Stimulated activated CD4-positive, alpha-beta T cell treated with anti-CD3 and anti-CD28 coated beads, Interleukin-4, amount 100 ng/mL, for 24 hours (primary cell): ENCODE results near the gene ATG4D.
"Not testable (repeated sequence)": the region's sequence is repeated elsewhere in the genome, so short reads cannot be mapped to it uniquely, and the experiment has no call there.

Experiments
- DNase-seq: peaks from one replicate; pipeline ENCODE4 v3.0.0-alpha.2; 2020

Gene ATG4D

GRCh38 chr19:10553087-10553667 is 9.5 kb downstream of the ATG4D start:
- no peak for DNase-seq

DNA sequence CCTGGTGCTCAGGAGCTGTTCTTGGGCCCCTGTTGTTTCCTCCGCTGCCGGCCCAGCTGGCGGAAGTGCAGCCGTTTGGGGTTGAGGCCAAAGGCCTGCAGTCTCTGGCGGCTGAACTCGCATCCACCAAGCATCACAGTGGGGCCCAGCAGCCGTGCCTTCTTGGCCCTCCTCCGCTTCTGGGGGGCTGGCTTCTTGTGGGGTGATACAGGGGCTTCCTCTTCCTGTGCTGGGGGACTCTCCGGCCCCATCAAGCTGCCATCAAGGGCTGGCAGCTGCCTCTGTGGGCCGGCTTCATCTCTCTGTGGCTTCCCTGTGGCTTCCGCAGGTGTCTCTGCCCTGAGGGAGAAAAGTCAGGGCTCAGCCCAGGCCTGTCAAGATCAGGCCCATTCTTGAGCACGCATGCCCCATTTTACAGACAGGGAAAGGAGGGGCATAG is 10.3 kb downstream of the ATG4D start:
- peak; percentile 31 for DNase-seq

DNA sequence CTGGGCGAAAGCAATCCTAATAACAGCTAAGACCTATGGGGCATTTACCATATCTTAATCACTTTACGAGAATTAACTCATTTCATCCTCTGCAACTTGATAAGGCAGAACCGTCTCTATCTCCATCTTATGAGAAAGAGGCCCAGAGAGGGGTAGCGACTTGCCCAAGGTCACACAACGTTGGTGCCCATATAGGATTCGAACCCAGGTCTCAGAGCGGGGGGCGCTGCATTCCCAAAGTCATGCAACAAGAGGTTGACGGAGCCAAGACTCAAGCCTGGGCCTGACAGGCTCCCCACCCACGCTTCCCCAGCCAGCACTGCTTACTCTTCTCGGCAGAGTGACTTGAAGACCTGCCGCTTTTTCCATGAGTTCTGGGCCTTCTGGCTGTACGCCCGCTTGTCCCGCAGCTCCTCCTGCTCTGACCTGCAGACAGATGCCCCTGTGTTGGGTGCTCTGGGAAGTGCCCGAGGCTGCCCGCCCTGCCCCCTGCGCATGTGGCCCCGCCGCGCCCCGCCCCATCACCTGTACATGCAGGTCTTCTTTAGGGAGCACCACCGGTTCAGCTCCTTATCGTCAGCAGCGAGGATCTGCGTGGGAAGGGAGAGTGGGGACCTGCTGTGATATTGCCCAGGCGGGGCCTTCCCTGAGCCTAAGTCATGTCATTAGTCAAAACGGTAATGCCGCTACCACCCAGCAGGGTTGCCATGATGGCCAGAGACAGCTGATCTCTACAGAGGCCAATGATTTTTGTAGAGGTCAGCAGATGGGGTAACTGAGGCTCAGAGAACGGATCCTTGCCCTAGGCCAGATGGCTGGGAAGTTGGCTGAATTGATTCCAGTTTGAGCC is 11.3 kb downstream of the ATG4D start:
- DNase-seq = no peak

DNA sequence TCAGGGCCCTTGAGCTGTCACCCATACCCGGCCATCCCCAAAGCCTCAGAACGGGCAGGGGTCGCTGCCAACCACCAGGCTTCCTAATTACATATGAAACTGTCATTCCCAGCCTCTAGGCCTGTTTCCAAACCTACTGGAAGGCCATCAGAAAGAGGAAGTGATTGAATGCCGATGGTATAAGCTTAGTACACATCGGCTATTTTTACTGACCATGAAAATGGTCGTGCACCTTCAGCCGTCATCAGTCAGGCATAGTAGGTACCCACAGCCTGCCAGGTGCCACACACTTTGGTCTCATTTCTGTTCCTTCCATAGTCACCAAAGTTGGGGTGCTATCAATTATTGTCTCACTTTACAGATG is 11.9 kb downstream of the ATG4D start:
- no peak for DNase-seq

GRCh38 chr19:10557603-10558197 is 14.0 kb downstream of the ATG4D start:
- no peak for DNase-seq

- DNase-seq = no peak
These were observed 16.4 kb downstream of the ATG4D start for GRCh38 chr19:10560154-10560553.

DNA sequence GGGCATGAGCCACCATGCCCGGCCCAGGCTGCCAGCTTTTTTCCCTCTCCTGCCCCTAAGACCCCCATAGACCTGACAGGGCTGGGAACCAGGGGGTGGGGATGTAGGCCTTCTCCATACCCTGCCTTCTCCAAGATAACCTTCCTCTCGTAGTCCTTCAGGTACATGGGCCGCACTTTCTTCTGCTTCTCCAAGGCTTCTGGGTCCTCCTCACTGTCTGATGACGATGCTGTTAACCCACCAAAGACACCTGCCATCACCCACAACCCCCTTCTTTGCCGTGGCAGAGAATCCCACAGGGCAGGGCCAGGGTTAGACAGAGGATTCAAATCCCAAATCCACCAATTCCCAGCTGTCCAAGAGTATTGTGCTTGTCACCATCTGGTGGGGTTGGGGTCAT is 18.9 kb downstream of the ATG4D start:
- DNase-seq = no peak

DNA sequence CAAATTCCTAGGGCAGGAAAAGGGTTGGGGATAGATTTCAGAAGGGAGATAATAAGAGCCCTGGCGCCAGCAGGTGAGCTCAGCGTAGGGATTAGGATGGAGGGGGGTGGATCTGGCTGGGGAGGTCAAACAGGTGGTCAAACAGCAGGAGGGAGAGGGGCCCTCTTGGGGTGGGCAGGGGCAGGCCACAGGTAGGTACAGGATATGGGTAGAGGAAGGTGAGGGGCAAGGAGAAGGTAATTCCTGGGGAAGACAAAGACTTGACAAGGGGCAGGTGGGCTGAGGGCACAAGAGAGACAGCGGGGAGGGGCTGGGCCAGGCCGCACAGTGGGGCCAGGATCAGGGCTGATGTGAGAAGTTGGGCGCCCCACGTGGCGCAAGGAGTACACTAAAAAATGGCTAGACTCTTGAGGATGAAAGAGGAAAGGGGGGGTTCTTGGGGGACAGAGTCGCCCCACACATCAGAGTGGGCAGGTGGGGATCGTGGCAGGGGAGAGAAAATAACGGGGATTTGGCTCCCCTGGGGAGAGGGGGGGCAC is 21.4 kb downstream of the ATG4D start:
- DNase-seq = peak; percentile 63

DNA sequence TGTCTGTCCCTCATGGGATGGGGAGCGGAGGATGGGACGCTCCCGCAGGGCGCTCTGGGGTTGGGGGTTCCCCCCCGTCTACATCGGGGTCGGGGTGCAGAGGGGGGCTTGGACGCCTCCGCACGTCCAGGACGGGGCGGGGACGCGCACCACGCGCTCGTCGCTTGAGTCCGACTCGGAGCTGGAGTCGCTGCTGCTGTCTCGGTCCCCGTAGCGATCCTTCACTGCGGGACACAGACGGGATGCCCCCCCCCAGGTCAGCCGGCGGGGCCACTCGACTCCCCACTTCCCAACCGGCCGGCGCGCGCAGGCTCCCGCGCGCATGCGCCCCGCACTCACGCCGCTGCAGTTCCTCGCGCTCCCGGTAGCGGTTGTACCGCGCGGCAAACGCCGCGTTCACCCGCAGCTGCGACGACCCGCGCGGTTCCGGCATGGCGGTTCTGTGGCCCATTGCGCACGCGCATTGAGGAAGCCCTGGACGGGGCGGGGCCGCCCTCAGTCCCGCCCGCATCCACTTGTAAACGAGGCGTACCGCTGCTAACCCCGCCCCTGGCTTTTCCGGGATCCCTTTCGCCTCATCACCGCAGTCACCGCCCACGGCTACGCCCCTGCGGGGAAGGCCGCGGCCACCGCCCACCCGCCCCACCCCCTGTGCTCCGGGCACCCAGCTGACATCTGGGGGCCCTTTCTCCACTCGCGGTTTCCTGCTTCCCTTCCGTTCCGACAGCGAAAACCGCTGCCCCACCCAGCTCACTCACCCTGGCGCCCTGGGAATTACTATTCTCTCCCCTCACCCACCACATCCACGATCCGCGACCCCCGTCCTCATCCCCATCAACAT is 22.1 kb downstream of the ATG4D start, which contains the start of gene KRI1:
Gene KRI1 (minus strand): TSS at position 444 of the 841 bp plus-strand sequence. CDS start 11 bp downstream, at position 433.
- peak; percentile 97 for DNase-seq

DNA sequence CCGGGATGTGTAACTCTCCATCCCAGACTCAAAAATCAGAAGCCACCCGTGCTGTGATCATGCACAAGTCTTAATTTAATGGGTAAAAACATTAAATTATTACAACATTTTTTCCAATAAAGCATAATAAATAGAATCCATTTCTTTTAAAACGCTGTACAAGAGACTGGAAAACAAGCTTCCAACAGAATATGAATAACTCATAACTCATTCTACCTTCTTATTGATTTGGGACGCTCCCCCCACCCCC is 22.6 kb downstream of the ATG4D start:
- DNase-seq = no peak

GRCh38 chr19:10566658-10567410 is 23.1 kb downstream of the ATG4D start:
- peak; percentile 50 for DNase-seq

- no peak for DNase-seq
These were observed 24.0 kb downstream of the ATG4D start for GRCh38 chr19:10567656-10568055.

GRCh38 chr19:10568062-10568825 is 24.5 kb downstream of the ATG4D start:
- peak; percentile 45 for DNase-seq

- peak; percentile 99 for DNase-seq
These were observed 25.3 kb downstream of the ATG4D start, which contains the start of gene CDKN2D for GRCh38 chr19:10568826-10569651. TSS of gene CDKN2D (minus strand) at chr19:10568979. CDS start at chr19:10568653, 326 bp downstream.

DNA sequence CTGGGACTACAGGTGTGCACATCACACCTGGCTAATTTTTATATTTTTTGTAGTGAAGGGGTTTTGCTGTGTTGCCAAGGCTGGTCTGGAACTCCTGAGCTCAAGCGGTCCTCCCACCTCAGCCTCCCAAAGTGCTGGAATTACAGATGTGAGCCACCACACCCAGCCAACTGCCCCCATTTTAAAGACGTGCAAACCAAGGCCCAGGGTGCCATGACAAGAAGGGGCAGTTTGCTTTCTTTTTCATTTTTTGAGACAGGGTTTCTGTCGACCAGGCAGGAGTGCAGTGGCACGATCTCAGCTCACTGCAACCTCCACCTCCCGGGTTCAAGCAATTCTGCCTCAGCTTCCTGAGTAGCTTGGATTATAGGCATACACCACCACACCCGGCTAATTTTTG is 30.1 kb downstream of the ATG4D start:
- DNase-seq = not testable (repeated sequence)

DNA sequence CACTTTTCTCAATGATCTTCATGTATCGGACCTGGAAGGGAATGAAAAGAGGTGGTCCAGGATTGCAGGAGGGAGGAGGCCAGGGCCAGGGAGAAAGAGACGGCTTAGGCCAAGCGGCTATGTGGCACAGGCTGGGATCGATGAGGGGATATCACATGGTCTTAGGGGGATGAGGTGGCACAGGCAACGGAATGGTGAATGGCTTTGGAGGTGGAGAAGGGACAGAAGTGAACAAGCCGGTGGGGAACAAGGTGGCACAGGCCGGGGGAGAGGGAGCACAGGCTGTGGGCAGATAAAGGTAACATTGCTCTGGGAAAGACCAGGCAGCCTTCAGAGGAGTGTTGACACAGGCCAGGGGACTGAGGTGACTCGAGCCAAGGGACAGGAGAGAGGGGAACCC is 30.8 kb downstream of the ATG4D start:
- no peak for DNase-seq

- DNase-seq = no peak
These were observed 31.5 kb downstream of the ATG4D start for GRCh38 chr19:10575011-10575716.

DNA sequence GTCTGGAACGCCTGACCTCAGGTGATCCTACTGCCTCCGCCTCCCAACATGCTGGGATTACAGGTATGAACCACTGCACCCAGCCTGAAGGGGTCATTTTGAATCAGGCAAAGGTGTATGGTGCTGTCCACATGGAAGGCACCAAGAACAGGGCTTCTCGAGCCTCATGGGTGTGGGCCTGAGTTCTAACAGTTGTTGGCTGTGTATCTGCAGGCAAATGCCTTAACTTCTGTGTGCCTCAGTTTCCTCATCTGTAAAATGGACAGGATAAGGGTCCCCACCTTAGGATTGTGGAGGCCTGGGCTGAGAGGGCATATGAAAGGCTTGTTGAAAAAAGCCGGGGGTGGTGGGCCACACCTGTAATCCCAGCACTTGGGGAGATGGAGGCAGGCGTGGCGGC is 34.2 kb downstream of the ATG4D start:
- DNase-seq = no peak

DNA sequence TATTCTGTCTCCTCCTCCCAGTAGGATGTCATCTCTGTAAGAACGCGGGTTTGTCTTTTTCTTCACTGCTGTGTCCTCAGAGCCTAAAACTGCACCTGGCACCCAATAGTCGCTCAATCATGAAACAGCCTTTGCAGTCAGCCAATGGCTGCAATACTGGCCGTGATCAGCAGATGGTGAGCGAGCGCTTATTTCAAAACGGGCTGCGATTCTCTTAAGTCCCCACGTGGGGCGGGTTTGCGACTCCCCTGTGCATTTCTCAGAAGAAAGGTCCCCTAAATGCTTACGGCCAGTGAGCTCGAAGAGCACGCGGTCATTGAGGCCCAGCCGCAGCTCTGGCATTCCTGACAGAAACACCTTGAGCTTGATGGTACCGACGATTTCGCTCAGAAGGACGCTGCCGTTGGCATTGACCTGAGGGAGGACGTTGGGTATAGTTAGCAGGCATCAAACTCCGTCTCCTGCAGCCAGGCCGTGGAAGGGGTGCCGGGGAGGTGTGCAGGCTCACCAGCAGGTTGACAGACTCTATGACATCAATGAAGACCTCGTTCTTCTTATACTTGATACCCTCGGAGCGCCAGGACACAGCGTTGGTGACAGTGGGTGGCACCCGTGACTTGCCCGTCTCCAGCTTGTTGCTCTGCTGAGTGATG is 37.4 kb downstream of the ATG4D start:
- peak; percentile 92 for DNase-seq
